Heart right ventricle (tissue), 16 donors: ENCODE measurements around the gene ZBTB2. TPM values are rescaled to one million over a fixed set of nuclear protein-coding genes. Genes with fewer than 3 reads are reported as not detected.

ENCODE experiments used
- ATAC-seq, 8 donors: fragments of 200-7000 bp; cut with Tn5 transposase; one replicate each; pipeline ENCODE4 v1.9.1; 2020; ENCODE audit warnings: mild to moderate bottlenecking in 8 of 8, moderate library complexity in 8 of 8, moderate number of reproducible peaks in 1 of 8
- DNase-seq, 2 donors: peaks; one replicate each; pipeline ENCODE4 v3.0.0-alpha.2; 2020
- H3K27ac ChIP-seq, 10 donors: fragments of 200-600 bp; sonication (generic) in 2 of 10; one replicate each; pipeline versions ENCODE4 v1.5.0 to v1.8.0; 2020 to 2022; ENCODE audit warnings: mild to moderate bottlenecking in 3 of 10
- H3K27me3 ChIP-seq, 7 donors: fragments of 200-600 bp; one replicate each; pipeline ENCODE4 v1.8.0; 2021 to 2022; ENCODE audit warnings: mild to moderate bottlenecking in 2 of 7
- H3K36me3 ChIP-seq, 9 donors: fragments of 200-600 bp; sonication (generic) in 1 of 9; one replicate each; pipeline versions ENCODE4 v1.5.0 to v1.8.0; 2020 to 2022; ENCODE audit warnings: mild to moderate bottlenecking in 2 of 9
- H3K4me1 ChIP-seq, 9 donors: fragments of 200-600 bp; sonication (generic) in 1 of 9; one replicate each; pipeline versions ENCODE4 v1.5.0 to v1.8.0; 2020 to 2022; ENCODE audit warnings: mild to moderate bottlenecking in 4 of 9
- H3K4me3 ChIP-seq, 10 donors: fragments of 200-600 bp; sonication (generic) in 2 of 10; one replicate each; pipeline versions ENCODE4 v1.5.0 to v1.8.0; 2020 to 2022; ENCODE audit warnings: mild to moderate bottlenecking in 7 of 10, moderate library complexity in 2 of 10
- H3K9me3 ChIP-seq, 11 donors: fragments of 200-600 bp in 10 of 11; sonication (generic) in 2 of 11; one replicate each; pipeline versions ENCODE4 v1.5.0 to v1.8.0; 2013 to 2022; ENCODE audit warnings: mild to moderate bottlenecking in 2 of 11, control low read depth in 1 of 11, moderate library complexity in 1 of 11
- whole genome bisulfite sequencing, 2 donors: extraction: QIAGEN DNeasy Blood & Tissue Kit; methylation state at CpG; one replicate each; pipeline ENCODE4 v1.1.7; 2013; ENCODE audit warnings: inconsistent platforms in 1 of 2; 5-methylcytosine and 5-hydroxymethylcytosine counted together
- intact Hi-C, 10 donors: fragments of 100-400 bp; cut with DNase I; formaldehyde crosslinking; loops; one replicate each; pipeline versions ENCODE4 v1.11.1 to v1.14.2; 2022
- polyA plus RNA-seq, 2 donors: library from polyadenylated mRNA; stranded (reverse); fragments of 200-250 nt; gene quantifications; one replicate each; pipeline ENCODE4 v1.2.3, GENCODE V29; 2013
- total RNA-seq, 10 donors: library from RNA; stranded (reverse); fragmentation: NEBNext Ultra II Directional in 3 of 10; extraction: Animal tissue kit (Norgen Biotek cat#: 25700) in 3 of 10; gene quantifications; one replicate each; pipeline versions ENCODE4 v1.2.1 to v1.2.4, GENCODE V29; 2021 to 2023
- TF ChIP-seq, protein P1 (sequence below), 9 donors: fragments of 200-600 bp; sonication (generic) in 2 of 9; IDR thresholded peaks; one replicate each; pipeline versions ENCODE4 v1.5.0 to v1.8.0; 2021 to 2022; ENCODE audit warnings: antibody characterized with exemption in 9 of 9, mild to moderate bottlenecking in 5 of 9, moderate library complexity in 1 of 9
- donor health status: Arrhythmogenic right ventricular cardiomyopathy.
- donor health status: ischemic (EF 13 %, LVEDD 7.1; RV severe dilation, severe dysfunction).
- donor health status: healthy with polysubstance abuse.
- donor health status: DM: no; HTN: yes; CAD: no.
- donor health status: DM: no; HTN: no; CAD: no.
- donor health status: ischemic (EF 25% LVEDD 6.9; RV normal size, moderate dysfunction).
- donor health status: ischemic (EF 25% LVEDD 5.7; RV mildly dilated, moderate dysfunction).
- donor health status: healthy.
- donor health status: DM: yes; HTN: yes; CAD: no.
- donor health status: Ischemic cardiomyopathy.
- donor health status: ischemic (EF 35%, LVEDD 5.7; RV mildly dilated, moderate dysfunction).
- donor health status: nonischemic (EF 11% LVEDD 7.7; RV severe dilation, severe dysfunction).
- donor health status: DM: yes; HTN: yes; CAD: no.
- donor health status: PGD.
- donor health status: ischemic (EF 29% LVEDD 5.4; RV normal size, mild dysfunction).
- donor health status: nonischemic (EF 23%, LVEDD 6.1; RV moderate dilation, normal function).

The ZBTB2 gene
- total and polyA plus RNA-seq, 12 donors = 3.4 to 8.3 (median 4.9) TPM

DNA sequence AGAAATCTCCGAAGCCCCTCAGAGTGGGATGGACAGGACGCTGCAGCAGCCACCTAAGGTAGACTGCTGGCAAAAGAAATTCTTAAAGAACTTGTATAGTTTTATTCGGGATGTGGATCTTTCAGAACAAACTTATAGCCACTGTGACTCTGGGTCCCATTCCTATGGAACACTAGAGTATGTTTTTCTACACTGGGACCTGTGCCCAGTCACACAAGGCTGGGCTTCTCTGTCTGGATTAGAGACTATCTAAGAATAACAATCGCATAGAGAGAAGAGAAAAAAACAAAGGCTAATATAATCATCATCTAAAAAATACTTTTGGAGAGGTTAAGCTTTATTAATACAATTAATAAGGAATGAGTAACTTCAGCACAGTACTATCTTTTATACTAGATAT, 31.6 kb upstream of the ZBTB2 start:
- WGBS, 2 donors = 78 to 82% methylated on average over 4 of the region's 4 CpGs
- H3K4me3 ChIP-seq = no peak overlapping the region
- no peaks in the 10 kb centered on the region for H3K9me3 ChIP-seq
- no peaks in the 10 kb centered on the region for H3K27me3 ChIP-seq
- H3K36me3 ChIP-seq = peaks cover 0 to 98% (median 24%) of the 10 kb centered on the region in 9 donors
- ATAC-seq (no peak), DNase-seq (no peak)
- intact Hi-C loops = no loop called here
- H3K27ac ChIP-seq = no peak overlapping the region
- no peaks in the 10 kb centered on the region for H3K4me1 ChIP-seq
- TF ChIP-seq, protein P1, sequence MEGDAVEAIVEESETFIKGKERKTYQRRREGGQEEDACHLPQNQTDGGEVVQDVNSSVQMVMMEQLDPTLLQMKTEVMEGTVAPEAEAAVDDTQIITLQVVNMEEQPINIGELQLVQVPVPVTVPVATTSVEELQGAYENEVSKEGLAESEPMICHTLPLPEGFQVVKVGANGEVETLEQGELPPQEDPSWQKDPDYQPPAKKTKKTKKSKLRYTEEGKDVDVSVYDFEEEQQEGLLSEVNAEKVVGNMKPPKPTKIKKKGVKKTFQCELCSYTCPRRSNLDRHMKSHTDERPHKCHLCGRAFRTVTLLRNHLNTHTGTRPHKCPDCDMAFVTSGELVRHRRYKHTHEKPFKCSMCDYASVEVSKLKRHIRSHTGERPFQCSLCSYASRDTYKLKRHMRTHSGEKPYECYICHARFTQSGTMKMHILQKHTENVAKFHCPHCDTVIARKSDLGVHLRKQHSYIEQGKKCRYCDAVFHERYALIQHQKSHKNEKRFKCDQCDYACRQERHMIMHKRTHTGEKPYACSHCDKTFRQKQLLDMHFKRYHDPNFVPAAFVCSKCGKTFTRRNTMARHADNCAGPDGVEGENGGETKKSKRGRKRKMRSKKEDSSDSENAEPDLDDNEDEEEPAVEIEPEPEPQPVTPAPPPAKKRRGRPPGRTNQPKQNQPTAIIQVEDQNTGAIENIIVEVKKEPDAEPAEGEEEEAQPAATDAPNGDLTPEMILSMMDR (IDR thresholded peaks at IDR 0.05) = no peak

DNA sequence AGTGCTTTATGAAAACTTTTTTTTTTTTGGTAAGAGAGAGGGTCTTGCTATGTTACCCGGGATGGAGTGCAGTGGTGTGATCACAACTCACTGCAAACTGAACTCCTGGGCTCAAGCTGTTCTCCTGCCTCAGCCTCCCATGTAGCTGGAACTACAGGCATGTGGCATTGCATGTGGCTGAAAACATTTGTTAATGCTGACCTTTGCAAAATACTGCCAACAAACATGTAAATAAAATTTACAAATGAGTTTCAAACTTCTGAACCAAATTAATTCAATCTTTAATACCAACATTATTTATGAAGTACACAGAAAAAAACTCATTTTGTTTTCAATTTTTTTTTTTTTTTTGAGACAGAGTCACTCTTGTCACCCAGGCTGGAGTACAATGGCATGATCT, 26.1 kb upstream of the ZBTB2 start:
- Histone ChIP-seq H3K4me3 (no peak overlapping the region), H3K9me3 (no peaks in the 10 kb centered on the region), H3K27ac (no peak overlapping the region), H3K4me1 (no peaks in the 10 kb centered on the region), H3K36me3 (peaks cover 0 to 99% (median 37%) of the 10 kb centered on the region in 9 donors), H3K27me3 (no peaks in the 10 kb centered on the region)
- WGBS, 2 donors = 85 to 93% methylated on average over 1 of the region's 1 CpG
- DNase-seq (no peak), ATAC-seq (no peak)
- intact Hi-C loops = no loop called here
- TF ChIP-seq, protein P1 (IDR thresholded peaks at IDR 0.05) = no peak

GRCh38 chr6:151414641-151415260, 23.4 kb upstream of the ZBTB2 start:
- ATAC-seq = no peak
- 96 to 97% methylated on average over 3 of the region's 3 CpGs for WGBS, 2 donors

GRCh38 chr6:151413372-151414145, 22.2 kb upstream of the ZBTB2 start:
- no peaks in the 10 kb centered on the region for H3K9me3 ChIP-seq
- 97 to 98% methylated on average over 8 of the region's 8 CpGs for WGBS, 2 donors
- no peaks in the 10 kb centered on the region for H3K4me1 ChIP-seq
- peaks cover 0 to 89% (median 24%) of the 10 kb centered on the region in 9 donors for H3K36me3 ChIP-seq
- no peak overlapping the region for H3K4me3 ChIP-seq
- H3K27ac ChIP-seq = no peak overlapping the region
- DNase-seq (no peak), ATAC-seq (no peak)
- H3K27me3 ChIP-seq = no peaks in the 10 kb centered on the region
- TF ChIP-seq, protein P1 (IDR thresholded peaks at IDR 0.05) = no peak
- intact Hi-C loops = no loop called here

More at GRCh38 chr6:151414641-151415260, 23.4 kb upstream of the ZBTB2 start:
- Histone ChIP-seq H3K4me1 (no peaks in the 10 kb centered on the region), H3K27ac (no peak overlapping the region), H3K9me3 (no peaks in the 10 kb centered on the region), H3K4me3 (no peak overlapping the region), H3K36me3 (peaks cover 0 to 96% (median 31%) of the 10 kb centered on the region in 9 donors), H3K27me3 (no peaks in the 10 kb centered on the region)
- intact Hi-C loops = no loop called here
- TF ChIP-seq, protein P1 (IDR thresholded peaks at IDR 0.05) = no peak
- DNase-seq = no peak
